Measurements from ENCODE around the gene SPATA32. TPM values are rescaled to one million over a fixed set of nuclear protein-coding genes. Genes with fewer than 3 reads are reported as not detected.

The SPATA32 gene
- total and polyA plus RNA-seq, 2 experiments from 2014 or later: not detected

DNA sequence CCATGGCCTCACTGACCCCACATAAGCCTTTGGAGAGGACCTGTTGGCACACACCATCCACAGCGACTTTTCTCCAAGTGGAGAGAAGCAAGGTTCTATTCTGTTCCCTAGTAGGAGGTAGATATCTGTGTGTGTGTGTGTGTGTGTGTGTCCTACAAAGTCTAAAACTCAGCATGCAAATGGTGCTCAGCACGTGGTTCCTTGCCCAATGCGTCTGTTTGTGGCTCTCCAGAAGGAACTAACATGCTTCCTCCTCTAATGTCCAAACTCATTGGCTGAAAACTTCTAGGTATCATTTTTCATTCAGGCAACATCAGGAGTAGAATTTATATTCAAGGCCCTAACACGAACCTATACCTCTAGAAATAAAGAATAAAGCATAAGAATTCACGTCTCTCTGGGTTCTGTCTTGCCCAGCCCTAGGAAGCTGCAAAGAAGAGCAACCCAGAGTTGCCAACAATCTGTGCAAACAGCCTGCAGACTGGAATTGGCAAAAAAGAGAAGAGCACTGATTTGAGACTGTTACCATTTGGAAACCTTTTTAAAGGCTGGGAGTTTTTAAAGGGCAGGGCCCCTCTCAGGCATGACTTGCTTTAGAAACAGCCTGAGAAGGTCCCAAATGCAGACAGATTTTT, 29.4 kb upstream of the SPATA32 start:
- no peak overlapping the region for H3K4me3 ChIP-seq
- DNase-seq (ENCODE audit: low spot score) (no peak), ATAC-seq (no peak)
- H3K4me2 ChIP-seq: no peak overlapping the region
- peaks cover 14% of the 10 kb centered on the region for H3K36me3 Mint-ChIP-seq (ENCODE audit: low read depth)
- no peaks in the 10 kb centered on the region; the same call in none of the 2 replicates for H4K20me1 ChIP-seq (replicated peaks; ENCODE audit: insufficient read depth)
- H3K9me2 ChIP-seq (ENCODE audit: insufficient read depth): no peaks in the 10 kb centered on the region
- no peaks in the 10 kb centered on the region for H3K4me1 ChIP-seq (ENCODE audit: insufficient read depth)
- H2AFZ ChIP-seq: no peak overlapping the region
- peaks cover 10% of the 10 kb centered on the region; the same call in 2 of the 3 replicates for H3K4me1 Mint-ChIP-seq
- H3K27me3 Mint-ChIP-seq (ENCODE audit: insufficient read depth, low read depth, poor library complexity): peaks cover 9% of the 10 kb centered on the region
- H3K4me3 Mint-ChIP-seq: no peak overlapping the region
- no peaks in the 10 kb centered on the region for H3F3A ChIP-seq (replicated peaks; ENCODE audit: low read depth)
- TF ChIP-seq, protein P1, sequence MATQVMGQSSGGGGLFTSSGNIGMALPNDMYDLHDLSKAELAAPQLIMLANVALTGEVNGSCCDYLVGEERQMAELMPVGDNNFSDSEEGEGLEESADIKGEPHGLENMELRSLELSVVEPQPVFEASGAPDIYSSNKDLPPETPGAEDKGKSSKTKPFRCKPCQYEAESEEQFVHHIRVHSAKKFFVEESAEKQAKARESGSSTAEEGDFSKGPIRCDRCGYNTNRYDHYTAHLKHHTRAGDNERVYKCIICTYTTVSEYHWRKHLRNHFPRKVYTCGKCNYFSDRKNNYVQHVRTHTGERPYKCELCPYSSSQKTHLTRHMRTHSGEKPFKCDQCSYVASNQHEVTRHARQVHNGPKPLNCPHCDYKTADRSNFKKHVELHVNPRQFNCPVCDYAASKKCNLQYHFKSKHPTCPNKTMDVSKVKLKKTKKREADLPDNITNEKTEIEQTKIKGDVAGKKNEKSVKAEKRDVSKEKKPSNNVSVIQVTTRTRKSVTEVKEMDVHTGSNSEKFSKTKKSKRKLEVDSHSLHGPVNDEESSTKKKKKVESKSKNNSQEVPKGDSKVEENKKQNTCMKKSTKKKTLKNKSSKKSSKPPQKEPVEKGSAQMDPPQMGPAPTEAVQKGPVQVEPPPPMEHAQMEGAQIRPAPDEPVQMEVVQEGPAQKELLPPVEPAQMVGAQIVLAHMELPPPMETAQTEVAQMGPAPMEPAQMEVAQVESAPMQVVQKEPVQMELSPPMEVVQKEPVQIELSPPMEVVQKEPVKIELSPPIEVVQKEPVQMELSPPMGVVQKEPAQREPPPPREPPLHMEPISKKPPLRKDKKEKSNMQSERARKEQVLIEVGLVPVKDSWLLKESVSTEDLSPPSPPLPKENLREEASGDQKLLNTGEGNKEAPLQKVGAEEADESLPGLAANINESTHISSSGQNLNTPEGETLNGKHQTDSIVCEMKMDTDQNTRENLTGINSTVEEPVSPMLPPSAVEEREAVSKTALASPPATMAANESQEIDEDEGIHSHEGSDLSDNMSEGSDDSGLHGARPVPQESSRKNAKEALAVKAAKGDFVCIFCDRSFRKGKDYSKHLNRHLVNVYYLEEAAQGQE (IDR thresholded peaks at IDR 0.05; ENCODE audit: unreplicated experiment): no peak
- TF ChIP-seq ZNF331 (CRISPR knock-in tag; IDR thresholded peaks at IDR 0.05; ENCODE audit: low read depth): no peak
- no peak for TF ChIP-seq JUNB (IDR thresholded peaks at IDR 0.05; ENCODE audit: unreplicated experiment)
- TF ChIP-seq, protein P2, sequence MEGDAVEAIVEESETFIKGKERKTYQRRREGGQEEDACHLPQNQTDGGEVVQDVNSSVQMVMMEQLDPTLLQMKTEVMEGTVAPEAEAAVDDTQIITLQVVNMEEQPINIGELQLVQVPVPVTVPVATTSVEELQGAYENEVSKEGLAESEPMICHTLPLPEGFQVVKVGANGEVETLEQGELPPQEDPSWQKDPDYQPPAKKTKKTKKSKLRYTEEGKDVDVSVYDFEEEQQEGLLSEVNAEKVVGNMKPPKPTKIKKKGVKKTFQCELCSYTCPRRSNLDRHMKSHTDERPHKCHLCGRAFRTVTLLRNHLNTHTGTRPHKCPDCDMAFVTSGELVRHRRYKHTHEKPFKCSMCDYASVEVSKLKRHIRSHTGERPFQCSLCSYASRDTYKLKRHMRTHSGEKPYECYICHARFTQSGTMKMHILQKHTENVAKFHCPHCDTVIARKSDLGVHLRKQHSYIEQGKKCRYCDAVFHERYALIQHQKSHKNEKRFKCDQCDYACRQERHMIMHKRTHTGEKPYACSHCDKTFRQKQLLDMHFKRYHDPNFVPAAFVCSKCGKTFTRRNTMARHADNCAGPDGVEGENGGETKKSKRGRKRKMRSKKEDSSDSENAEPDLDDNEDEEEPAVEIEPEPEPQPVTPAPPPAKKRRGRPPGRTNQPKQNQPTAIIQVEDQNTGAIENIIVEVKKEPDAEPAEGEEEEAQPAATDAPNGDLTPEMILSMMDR (conservative IDR thresholded peaks at IDR 0.05; ENCODE audit: low read depth in 2 of 2): no peak
- TF ChIP-seq, protein P3, sequence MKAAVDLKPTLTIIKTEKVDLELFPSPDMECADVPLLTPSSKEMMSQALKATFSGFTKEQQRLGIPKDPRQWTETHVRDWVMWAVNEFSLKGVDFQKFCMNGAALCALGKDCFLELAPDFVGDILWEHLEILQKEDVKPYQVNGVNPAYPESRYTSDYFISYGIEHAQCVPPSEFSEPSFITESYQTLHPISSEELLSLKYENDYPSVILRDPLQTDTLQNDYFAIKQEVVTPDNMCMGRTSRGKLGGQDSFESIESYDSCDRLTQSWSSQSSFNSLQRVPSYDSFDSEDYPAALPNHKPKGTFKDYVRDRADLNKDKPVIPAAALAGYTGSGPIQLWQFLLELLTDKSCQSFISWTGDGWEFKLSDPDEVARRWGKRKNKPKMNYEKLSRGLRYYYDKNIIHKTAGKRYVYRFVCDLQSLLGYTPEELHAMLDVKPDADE (IDR thresholded peaks at IDR 0.05): no peak
- no peak for TF ChIP-seq CREB1 (CRISPR knock-in tag; IDR thresholded peaks at IDR 0.05; ENCODE audit: low read depth)
- no peak for TF ChIP-seq NANOG (IDR thresholded peaks at IDR 0.05; ENCODE audit: borderline replicate concordance)
- TF ChIP-seq ZNF462 (CRISPR knock-in tag; IDR thresholded peaks at IDR 0.05): no peak
- no peak for TF ChIP-seq ZNF114 (CRISPR knock-in tag; IDR thresholded peaks at IDR 0.05)
- no peak for TF ChIP-seq STAT1 (IDR thresholded peaks at IDR 0.05; ENCODE audit: unreplicated experiment)
- H3K79me2 ChIP-seq (replicated peaks; ENCODE audit: insufficient read depth): no peaks in the 10 kb centered on the region
- H3K27ac ChIP-seq (ENCODE audit: low read depth): no peak overlapping the region
- H3K36me3 ChIP-seq (ENCODE audit: insufficient read depth): no peaks in the 10 kb centered on the region
- H3K9me3 Mint-ChIP-seq: no peaks in the 10 kb centered on the region
- no peak overlapping the region for H3K27ac Mint-ChIP-seq
- H3K27me3 ChIP-seq (ENCODE audit: insufficient read depth): no peaks in the 10 kb centered on the region
